SK-N-SH (cell line): ENCODE measurements around the gene COLEC12. TPM values are rescaled to one million over a fixed set of nuclear protein-coding genes. Genes with fewer than 3 reads are reported as not detected.

Experiments
- CTCF ChIA-PET: fragments of 300-600, 350-600 bp; formaldehyde crosslinking; extraction: SDS; loops from one replicate; lab custom pipeline; 2021; lab: Yijun Ruan, JAX
- POLR2A ChIA-PET: fragments of 350-600 bp; sonication (Branson Sonifier 250); formaldehyde crosslinking; extraction: SDS; loops from one replicate; lab custom pipeline; 2020; ENCODE audit warnings: antibody characterized with exemption, inconsistent platforms; lab: Yijun Ruan, JAX
- DNase-seq: peaks from one replicate; pipeline ENCODE4 v3.0.0; 2012
- H2AFZ ChIP-seq: fragments of 200-600 bp; sonication (generic); 2 replicates; pipeline ENCODE4 v1.8.1; 2016; ENCODE audit warnings: antibody characterized with exemption, mild to moderate bottlenecking, low read depth
- H3F3A ChIP-seq: fragments of 200-600 bp; sonication (generic); replicated peaks from 2 replicates; pipeline ENCODE3; 2016; ENCODE audit warnings: antibody characterized with exemption, mild to moderate bottlenecking; ENCODE audit not compliant: insufficient read depth
- H3K27ac ChIP-seq, 2 experiments: fragments of 200-500 bp in 1 of 2; fragments of 200-600 bp in 1 of 2; sonication (Bioruptor generic) in 1 of 2; sonication (generic), shearing (Covaris generic) in 1 of 2; 2 replicates each; pipeline versions ENCODE4 v1.5.1 to v1.6.1; 2014 to 2016; ENCODE audit warnings: low read depth in 2 of 2, inconsistent platforms in 1 of 2, low read length in 1 of 2, mild to moderate bottlenecking in 1 of 2, mixed read lengths in 1 of 2
- H3K27me3 ChIP-seq: fragments of 200-600 bp; sonication (generic), shearing (Covaris generic); 2 replicates; pipeline ENCODE4 v1.6.1; 2016; ENCODE audit warnings: mixed run types; ENCODE audit not compliant: insufficient read depth
- H3K36me3 ChIP-seq, 2 experiments: fragments of 200-500 bp in 1 of 2; fragments of 200-600 bp in 1 of 2; sonication (Bioruptor generic) in 1 of 2; sonication (generic) in 1 of 2; replicated peaks in 1 of 2; 2 replicates each; pipeline versions ENCODE3 to v1.5.1; 2014 to 2016; ENCODE audit warnings: low read length in 1 of 2, mild to moderate bottlenecking in 1 of 2; ENCODE audit not compliant: insufficient read depth in 2 of 2, control insufficient read depth in 1 of 2
- H3K4me1 ChIP-seq, 2 experiments: fragments of 200-500 bp in 1 of 2; fragments of 200-600 bp in 1 of 2; sonication (Bioruptor generic) in 1 of 2; sonication (generic), shearing (Covaris generic) in 1 of 2; 2 replicates each; pipeline versions ENCODE4 v1.5.1 to v1.6.1; 2014 to 2016; ENCODE audit warnings: low read depth in 1 of 2, low read length in 1 of 2, mixed run types in 1 of 2; ENCODE audit not compliant: insufficient read depth in 2 of 2, control insufficient read depth in 1 of 2
- H3K4me2 ChIP-seq: fragments of 200-600 bp; sonication (generic), shearing (Covaris generic); 2 replicates; pipeline ENCODE4 v1.6.1; 2017; ENCODE audit warnings: mixed run types
- H3K4me3 ChIP-seq, 2 experiments: fragments of 200-500 bp in 1 of 2; fragments of 200-600 bp in 1 of 2; sonication (Bioruptor generic) in 1 of 2; sonication (generic), shearing (Covaris generic) in 1 of 2; 2 replicates each; pipeline versions ENCODE4 v1.5.1 to v1.8.1; 2014 to 2016; ENCODE audit warnings: low read depth in 2 of 2, inconsistent platforms in 1 of 2, low read length in 1 of 2, mild to moderate bottlenecking in 1 of 2, mixed read lengths in 1 of 2, moderate library complexity in 1 of 2
- H3K79me2 ChIP-seq: fragments of 200-600 bp; sonication (generic); 2 replicates; pipeline ENCODE4 v1.8.1; 2017; ENCODE audit warnings: mild to moderate bottlenecking; ENCODE audit not compliant: insufficient read depth
- H3K9ac ChIP-seq: fragments of 200-600 bp; sonication (generic); 2 replicates; pipeline ENCODE4 v1.6.1; 2017; ENCODE audit warnings: mixed run types
- H3K9me2 ChIP-seq: fragments of 200-600 bp; sonication (generic); 2 replicates; pipeline ENCODE4 v1.6.1; 2017; ENCODE audit warnings: mixed run types
- H3K9me3 ChIP-seq: fragments of 200-600 bp; sonication (generic); 2 replicates; pipeline ENCODE4 v1.6.1; 2017; ENCODE audit warnings: mixed run types, mild to moderate bottlenecking, moderate library complexity
- H4K20me1 ChIP-seq: fragments of 200-600 bp; sonication (generic); 2 replicates; pipeline ENCODE4 v1.6.1; 2017; ENCODE audit warnings: mild to moderate bottlenecking, mixed run types; ENCODE audit not compliant: insufficient read depth
- CTCF ChIP-seq: fragments of 200-600 bp; sonication (generic); IDR thresholded peaks from 2 replicates; pipeline ENCODE4 v1.6.1; 2017; ENCODE audit warnings: antibody characterized with exemption, mild to moderate bottlenecking, moderate library complexity
- EP300 ChIP-seq, 2 experiments: IDR thresholded peaks; 2 replicates each; pipeline versions ENCODE4 v1.4.0 to v1.6.1; 2012; ENCODE audit warnings: borderline replicate concordance in 1 of 2, low read depth in 1 of 2, low read length in 1 of 2
- EZH2phosphoT487 ChIP-seq: fragments of 200-600 bp; sonication (generic); IDR thresholded peaks from 2 replicates; pipeline ENCODE4 v1.6.1; 2017; ENCODE audit warnings: low read depth, mixed run types, mild to moderate bottlenecking, antibody characterized with exemption, moderate library complexity, borderline replicate concordance
- FOXM1 ChIP-seq: IDR thresholded peaks from 2 replicates; pipeline ENCODE4 v1.4.0; 2012; ENCODE audit warnings: low read depth, mild to moderate bottlenecking
- MAX ChIP-seq: IDR thresholded peaks from 2 replicates; pipeline ENCODE4 v1.4.0; 2012; ENCODE audit warnings: low read depth
- NFIC ChIP-seq: IDR thresholded peaks from 2 replicates; pipeline ENCODE4 v1.4.0; 2012; ENCODE audit warnings: borderline replicate concordance
- NRF1 ChIP-seq: IDR thresholded peaks from 2 replicates; pipeline ENCODE4 v1.6.1; 2012; ENCODE audit warnings: low read depth, mild to moderate bottlenecking, low read length
- PBX3 ChIP-seq: IDR thresholded peaks from 2 replicates; pipeline ENCODE4; 2012
- RAD21 ChIP-seq: IDR thresholded peaks from 2 replicates; pipeline ENCODE4 v1.6.1; 2012; ENCODE audit warnings: mild to moderate bottlenecking, low read length
- RCOR1 ChIP-seq: fragments of 150-350 bp; IDR thresholded peaks from 2 replicates; pipeline ENCODE4 v1.6.1; 2017; ENCODE audit warnings: antibody characterized with exemption, low read length
- REST ChIP-seq: IDR thresholded peaks from 2 replicates; pipeline ENCODE4 v1.6.1; 2012; ENCODE audit warnings: mild to moderate bottlenecking, low read depth, low read length, moderate library complexity
- RFX5 ChIP-seq: IDR thresholded peaks from 2 replicates; pipeline ENCODE4 v1.6.1; 2012; ENCODE audit warnings: mild to moderate bottlenecking, improper control_type of control experiment, low read length
- SIN3A ChIP-seq: IDR thresholded peaks from 2 replicates; pipeline ENCODE4 v1.6.1; 2012; ENCODE audit warnings: low read depth, mild to moderate bottlenecking, low read length, moderate library complexity, borderline replicate concordance
- TAF1 ChIP-seq: IDR thresholded peaks from 2 replicates; pipeline ENCODE4 v1.6.1; 2012; ENCODE audit warnings: low read depth, mild to moderate bottlenecking, low read length, moderate library complexity, borderline replicate concordance
- TCF12 ChIP-seq: IDR thresholded peaks from 2 replicates; pipeline ENCODE4 v1.4.0; 2012
- TEAD4 ChIP-seq: IDR thresholded peaks from 2 replicates; pipeline ENCODE4 v1.4.0; 2012; ENCODE audit warnings: mild to moderate bottlenecking, borderline replicate concordance; ENCODE audit not compliant: insufficient read depth
- USF1 ChIP-seq: IDR thresholded peaks from 2 replicates; pipeline ENCODE4 v1.4.0; 2012; ENCODE audit warnings: low read depth, borderline replicate concordance
- USF2 ChIP-seq: fragments of 150-350 bp; IDR thresholded peaks from 2 replicates; pipeline ENCODE4 v1.6.1; 2017; ENCODE audit warnings: antibody characterized with exemption, low read length, low read depth, borderline replicate concordance
- ZBTB33 ChIP-seq: IDR thresholded peaks from 2 replicates; pipeline ENCODE4 v1.4.0; 2012; ENCODE audit warnings: low read depth, borderline replicate concordance
- WGBS: methylation state at CpG from one replicate; pipeline ENCODE4 v1.1.6; 2017; ENCODE audit warnings: low lambda C conversion rate; 5-methylcytosine and 5-hydroxymethylcytosine counted together
- polyA plus RNA-seq, 3 experiments: library from polyadenylated mRNA; depleted of rRNA; stranded (reverse); fragments of >200 nt; gene quantifications; 2 replicates each; pipeline ENCODE4 v1.2.3, GENCODE V29; 2012

Gene COLEC12
- polyA plus RNA-seq, 1 of the 3 experiments (the other 2 are of a cell fraction) = 41.2 TPM

GRCh38 chr18:363301-364085 lies 137.0 kb downstream of the COLEC12 start:
- H4K20me1 ChIP-seq = no peaks in the 10 kb centered on the region
- POLR2A ChIA-PET = no interaction called here
- CTCF ChIA-PET = no interaction called here
- peak overlapping the region; percentile 80 to 84; a peak in 2 of 4 replicates for H3K27ac ChIP-seq
- no peaks in the 10 kb centered on the region for H3K27me3 ChIP-seq
- peaks cover 21 to 29% of the 10 kb centered on the region in 2 experiments for H3K4me1 ChIP-seq
- no peak for TF ChIP-seq USF1
- no peak for TF ChIP-seq FOXM1
- TF ChIP-seq NRF1 = no peak
- TF ChIP-seq EP300 (IDR thresholded peaks at IDR 0.05; ENCODE audit: borderline replicate concordance in 1 of 2, low read depth in 1 of 2, low read length in 1 of 2) = no peak
- TF ChIP-seq TAF1 = no peak
- TF ChIP-seq MAX = no peak
- TF ChIP-seq REST = no peak
- no peak for TF ChIP-seq NFIC
- no peak for TF ChIP-seq SIN3A
- no peak for TF ChIP-seq USF2
- no peak for TF ChIP-seq RAD21
- TF ChIP-seq RCOR1 = no peak
- no peak for TF ChIP-seq CTCF
- TF ChIP-seq RFX5 = no peak
- TF ChIP-seq TEAD4 = no peak
- no peak for TF ChIP-seq TCF12
- no peak for TF ChIP-seq PBX3
- TF ChIP-seq ZBTB33 = no peak
- TF ChIP-seq EZH2phosphoT487 = no peak
- H3K4me2 ChIP-seq = no peak overlapping the region
- DNase-seq = no peak
- no peak overlapping the region for H2AFZ ChIP-seq
- WGBS = 83% methylated on average over 11 of the region's 11 CpGs
- no peaks in the 10 kb centered on the region for H3K36me3 ChIP-seq
- H3K9ac ChIP-seq = no peak overlapping the region
- H3F3A ChIP-seq = peaks cover 9% of the 10 kb centered on the region
- H3K9me3 ChIP-seq = no peaks in the 10 kb centered on the region
- H3K4me3 ChIP-seq = no peak overlapping the region
- H3K79me2 ChIP-seq = no peaks in the 10 kb centered on the region
- H3K9me2 ChIP-seq = no peaks in the 10 kb centered on the region
